Fibroblast of lung (primary cell): ENCODE results near the gene STK11. TPM values are rescaled to one million over a fixed set of nuclear protein-coding genes. Genes with fewer than 3 reads are reported as not detected.

Source experiments
- DNase-seq, 2 donors: peaks; one replicate each; pipeline versions ENCODE4 v3.0.0 to v3.0.0-alpha.2; 2010; ENCODE audit warnings: low read depth in 2 of 2
- H2AFZ ChIP-seq: 2 replicates; pipeline ENCODE4 v1.5.1; 2012; ENCODE audit warnings: low read length, control low read depth, inconsistent platforms
- H3K27ac ChIP-seq: 2 replicates; pipeline ENCODE4 v1.5.1; 2011; ENCODE audit warnings: low read length, control low read depth; ENCODE audit not compliant: insufficient read depth
- H3K27me3 ChIP-seq: 2 replicates; pipeline ENCODE4 v1.5.1; 2011; ENCODE audit warnings: mild to moderate bottlenecking, low read length; ENCODE audit not compliant: control insufficient read depth, insufficient read depth
- H3K36me3 ChIP-seq: 2 replicates; pipeline ENCODE4 v1.5.1; 2011; ENCODE audit warnings: low read length; ENCODE audit not compliant: control insufficient read depth, insufficient read depth
- H3K4me1 ChIP-seq: 2 replicates; pipeline ENCODE4 v1.5.1; 2011; ENCODE audit warnings: low read length; ENCODE audit not compliant: control insufficient read depth, insufficient read depth; ENCODE audit errors: extremely low read depth
- H3K4me2 ChIP-seq: 2 replicates; pipeline ENCODE4 v1.5.1; 2011; ENCODE audit warnings: low read length, control low read depth; ENCODE audit not compliant: insufficient read depth; ENCODE audit errors: extremely low read depth
- H3K4me3 ChIP-seq, 4 experiments: fragments of 200-600 bp in 1 of 4; sonication (generic) in 1 of 4; replicated peaks in 1 of 4; 2 replicates each; pipeline ENCODE4 v1.5.1; 2011 to 2016; ENCODE audit warnings: low read length in 4 of 4, low read depth in 3 of 4, mild to moderate bottlenecking in 3 of 4, control low read depth in 2 of 4, inconsistent platforms in 1 of 4, mixed read lengths in 1 of 4; ENCODE audit not compliant: insufficient read depth in 1 of 4; ENCODE audit errors: control extremely low read depth in 1 of 4
- H3K79me2 ChIP-seq: 2 replicates; pipeline ENCODE4 v1.5.1; 2012; ENCODE audit warnings: mild to moderate bottlenecking, low read length, inconsistent platforms; ENCODE audit not compliant: control insufficient read depth, insufficient read depth
- H3K9ac ChIP-seq: 2 replicates; pipeline ENCODE4 v1.5.1; 2011; ENCODE audit warnings: mild to moderate bottlenecking, low read length, control low read depth; ENCODE audit not compliant: insufficient read depth
- H3K9me3 ChIP-seq: 2 replicates; pipeline ENCODE4 v1.5.1; 2012; ENCODE audit warnings: low read depth, low read length; ENCODE audit not compliant: control insufficient read depth, insufficient read depth
- H4K20me1 ChIP-seq: 2 replicates; pipeline ENCODE4 v1.5.1; 2011; ENCODE audit warnings: low read length; ENCODE audit not compliant: control insufficient read depth, insufficient read depth; ENCODE audit errors: extremely low read depth
- EZH2 ChIP-seq: IDR thresholded peaks from 2 replicates; pipeline ENCODE4 v1.5.1; 2012; ENCODE audit warnings: low read length, control low read depth, mild to moderate bottlenecking; ENCODE audit errors: missing control alignments
- polyA plus RNA-seq, 2 donors: library from polyadenylated mRNA; depleted of rRNA in 1 of 2; stranded (reverse) in 1 of 2; unstranded in 1 of 2; fragments of >200 nt; gene quantifications; 2 replicates each; pipeline ENCODE4 v1.2.1, GENCODE V29; 2011 to 2012; ENCODE audit warnings: missing spikeins in 1 of 2
- total RNA-seq: library from RNA; depleted of rRNA; stranded (reverse); fragments of >200 nt; gene quantifications from 2 replicates; pipeline ENCODE4 v1.2.1, GENCODE V29; 2014
- TF ChIP-seq, protein P1 (sequence below), 2 donors: IDR thresholded peaks in 1 of 2; conservative IDR thresholded peaks in 1 of 2; 1 replicate in 1 of 2; 2 replicates in 1 of 2; pipeline ENCODE4 v1.5.1; 2011 to 2012; ENCODE audit warnings: low read length in 2 of 2, control low read depth in 1 of 2, inconsistent platforms in 1 of 2, low read depth in 1 of 2, mild to moderate bottlenecking in 1 of 2

STK11 gene
- total and polyA plus RNA-seq, 2 donors (not counting 1 experiment from before 2014, with no cell fraction given) = 23.7 to 96.6 TPM

GRCh38 chr19:1251330-1252220, 46.0 kb downstream of the STK11 start:
- peak overlapping the region; percentile 97 for H3K27ac ChIP-seq
- H3K4me2 ChIP-seq = peak overlapping the region; percentile 85
- peaks cover 65% of the 10 kb centered on the region for H3K79me2 ChIP-seq
- H3K9me3 ChIP-seq = no peaks in the 10 kb centered on the region
- H3K9ac ChIP-seq = peak overlapping the region; percentile 88
- no peak for TF ChIP-seq EZH2
- TF ChIP-seq, protein P1, sequence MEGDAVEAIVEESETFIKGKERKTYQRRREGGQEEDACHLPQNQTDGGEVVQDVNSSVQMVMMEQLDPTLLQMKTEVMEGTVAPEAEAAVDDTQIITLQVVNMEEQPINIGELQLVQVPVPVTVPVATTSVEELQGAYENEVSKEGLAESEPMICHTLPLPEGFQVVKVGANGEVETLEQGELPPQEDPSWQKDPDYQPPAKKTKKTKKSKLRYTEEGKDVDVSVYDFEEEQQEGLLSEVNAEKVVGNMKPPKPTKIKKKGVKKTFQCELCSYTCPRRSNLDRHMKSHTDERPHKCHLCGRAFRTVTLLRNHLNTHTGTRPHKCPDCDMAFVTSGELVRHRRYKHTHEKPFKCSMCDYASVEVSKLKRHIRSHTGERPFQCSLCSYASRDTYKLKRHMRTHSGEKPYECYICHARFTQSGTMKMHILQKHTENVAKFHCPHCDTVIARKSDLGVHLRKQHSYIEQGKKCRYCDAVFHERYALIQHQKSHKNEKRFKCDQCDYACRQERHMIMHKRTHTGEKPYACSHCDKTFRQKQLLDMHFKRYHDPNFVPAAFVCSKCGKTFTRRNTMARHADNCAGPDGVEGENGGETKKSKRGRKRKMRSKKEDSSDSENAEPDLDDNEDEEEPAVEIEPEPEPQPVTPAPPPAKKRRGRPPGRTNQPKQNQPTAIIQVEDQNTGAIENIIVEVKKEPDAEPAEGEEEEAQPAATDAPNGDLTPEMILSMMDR (conservative IDR thresholded peaks at IDR 0.05 in 1 of 2, IDR thresholded peaks at IDR 0.05 in 1 of 2; ENCODE audit: low read depth in 1 of 2, low read length in 2 of 2) = no peak
- no peak overlapping the region for H2AFZ ChIP-seq
- peak; percentile 63 to 72 for DNase-seq
- no peaks in the 10 kb centered on the region for H4K20me1 ChIP-seq
- peaks cover 37% of the 10 kb centered on the region for H3K36me3 ChIP-seq
- peaks cover 25% of the 10 kb centered on the region for H3K4me1 ChIP-seq
- peak overlapping the region; percentile 64 to 95 (median 86) for H3K4me3 ChIP-seq
- H3K27me3 ChIP-seq = no peaks in the 10 kb centered on the region

- H4K20me1 ChIP-seq = no peaks in the 10 kb centered on the region
- H2AFZ ChIP-seq = no peak overlapping the region
- H3K4me1 ChIP-seq = peaks cover 29% of the 10 kb centered on the region
- H3K36me3 ChIP-seq = peaks cover 43% of the 10 kb centered on the region
- peak overlapping the region; percentile 59 for H3K4me2 ChIP-seq
- peak; percentile 96 to 98 for DNase-seq
- H3K4me3 ChIP-seq = peak overlapping the region; percentile 64 to 95 (median 86)
- no peak for TF ChIP-seq EZH2
- TF ChIP-seq, protein P1 (conservative IDR thresholded peaks at IDR 0.05 in 1 of 2, IDR thresholded peaks at IDR 0.05 in 1 of 2; ENCODE audit: low read depth in 1 of 2, low read length in 2 of 2) = no peak
- peaks cover 71% of the 10 kb centered on the region for H3K79me2 ChIP-seq
- H3K9ac ChIP-seq = peak overlapping the region; percentile 88
- peak overlapping the region; percentile 97 for H3K27ac ChIP-seq
- no peaks in the 10 kb centered on the region for H3K9me3 ChIP-seq
- H3K27me3 ChIP-seq = no peaks in the 10 kb centered on the region
Measured at GRCh38 chr19:1252221-1252820, 46.7 kb downstream of the STK11 start.

GRCh38 chr19:1252821-1253513, 47.4 kb downstream of the STK11 start:
- Histone ChIP-seq H3K27ac (peak overlapping the region; percentile 97), H2AFZ (no peak overlapping the region), H3K9me3 (no peaks in the 10 kb centered on the region), H4K20me1 (no peaks in the 10 kb centered on the region), H3K27me3 (no peaks in the 10 kb centered on the region), H3K4me3 (peak overlapping the region; percentile 64 to 95 (median 86)), H3K9ac (peak overlapping the region; percentile 88), H3K36me3 (peaks cover 46% of the 10 kb centered on the region), H3K4me2 (peak overlapping the region; percentile 82), H3K79me2 (peaks cover 71% of the 10 kb centered on the region), H3K4me1 (peaks cover 25% of the 10 kb centered on the region)
- TF ChIP-seq, protein P1 (conservative IDR thresholded peaks at IDR 0.05 in 1 of 2, IDR thresholded peaks at IDR 0.05 in 1 of 2; ENCODE audit: low read depth in 1 of 2, low read length in 2 of 2) = peak in 1 of 2 donors; percentile 10
- TF ChIP-seq EZH2 = no peak
- DNase-seq = peak; percentile 98 to 99
